Measurements from ENCODE around the gene FAM168B. TPM values are rescaled to one million over a fixed set of nuclear protein-coding genes. Genes with fewer than 3 reads are reported as not detected.

Gene FAM168B
- total and polyA plus RNA-seq, 12 donors = 17.3 to 112 (median 85.0) TPM

DNA sequence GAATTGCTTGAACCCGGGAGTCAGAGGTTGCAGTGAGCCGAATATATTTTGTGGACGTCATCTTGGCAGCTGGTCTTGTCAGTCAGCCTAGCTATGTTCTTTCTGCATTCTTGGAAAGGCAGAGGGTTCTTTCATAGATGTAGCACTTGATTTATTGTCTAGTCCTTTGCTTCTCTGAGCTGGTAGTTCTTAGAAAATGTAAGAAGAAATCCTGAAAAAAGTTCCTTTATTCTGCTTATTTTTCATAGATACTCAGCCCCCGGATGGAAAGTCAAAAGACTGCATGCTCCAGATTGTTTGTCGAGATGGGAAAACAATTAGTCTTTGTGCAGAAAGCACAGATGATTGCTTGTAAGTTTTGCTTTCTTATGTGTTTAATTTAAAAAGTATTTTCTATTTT lies 33.2 kb upstream of the FAM168B start:
- TF ChIP-seq, protein P1, sequence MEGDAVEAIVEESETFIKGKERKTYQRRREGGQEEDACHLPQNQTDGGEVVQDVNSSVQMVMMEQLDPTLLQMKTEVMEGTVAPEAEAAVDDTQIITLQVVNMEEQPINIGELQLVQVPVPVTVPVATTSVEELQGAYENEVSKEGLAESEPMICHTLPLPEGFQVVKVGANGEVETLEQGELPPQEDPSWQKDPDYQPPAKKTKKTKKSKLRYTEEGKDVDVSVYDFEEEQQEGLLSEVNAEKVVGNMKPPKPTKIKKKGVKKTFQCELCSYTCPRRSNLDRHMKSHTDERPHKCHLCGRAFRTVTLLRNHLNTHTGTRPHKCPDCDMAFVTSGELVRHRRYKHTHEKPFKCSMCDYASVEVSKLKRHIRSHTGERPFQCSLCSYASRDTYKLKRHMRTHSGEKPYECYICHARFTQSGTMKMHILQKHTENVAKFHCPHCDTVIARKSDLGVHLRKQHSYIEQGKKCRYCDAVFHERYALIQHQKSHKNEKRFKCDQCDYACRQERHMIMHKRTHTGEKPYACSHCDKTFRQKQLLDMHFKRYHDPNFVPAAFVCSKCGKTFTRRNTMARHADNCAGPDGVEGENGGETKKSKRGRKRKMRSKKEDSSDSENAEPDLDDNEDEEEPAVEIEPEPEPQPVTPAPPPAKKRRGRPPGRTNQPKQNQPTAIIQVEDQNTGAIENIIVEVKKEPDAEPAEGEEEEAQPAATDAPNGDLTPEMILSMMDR (IDR thresholded peaks at IDR 0.05) = no peak
- no peak overlapping the region for H3K4me3 ChIP-seq
- H3K36me3 ChIP-seq = peaks cover 0 to 91% (median 47%) of the 10 kb centered on the region in 9 donors
- H3K4me1 ChIP-seq = no peaks in the 10 kb centered on the region
- intact Hi-C loops (cut with DNase I) = no loop called here
- 86 to 90% methylated on average over 5 of the region's 5 CpGs for WGBS, 2 donors
- no peak overlapping the region for H3K27ac ChIP-seq
- ATAC-seq = no peak
- H3K27me3 ChIP-seq = no peaks in the 10 kb centered on the region
- no peak for DNase-seq
- H3K9me3 ChIP-seq = peaks cover 0 to 5% (median 0%) of the 10 kb centered on the region in 11 donors

DNA sequence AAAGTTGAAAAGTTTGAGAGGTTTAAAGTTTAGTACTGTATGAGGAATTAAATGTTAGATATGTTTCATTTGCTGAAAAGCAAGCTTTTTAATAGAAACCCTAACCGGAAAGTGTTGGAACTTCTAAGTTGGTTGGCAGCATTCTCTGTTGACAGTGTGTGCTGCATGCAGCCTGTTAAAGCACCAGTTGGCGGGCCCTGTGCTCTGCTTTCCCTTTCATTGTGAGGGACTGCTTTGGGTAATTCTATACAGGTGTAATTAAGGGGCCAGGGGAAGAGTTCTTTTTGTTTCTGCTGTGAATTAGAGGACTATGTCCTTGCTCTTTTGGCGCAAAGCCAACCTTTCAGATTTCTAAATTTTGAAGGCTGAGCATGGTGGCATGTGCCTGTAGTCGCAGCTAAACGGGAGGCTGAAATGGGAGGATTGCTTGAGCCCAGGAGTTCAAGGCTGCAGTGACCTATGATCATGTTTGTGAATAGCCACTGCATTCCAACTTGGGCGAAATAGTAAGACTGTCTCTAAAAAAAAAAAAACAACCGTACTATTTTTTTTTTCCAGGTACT lies 32.0 kb upstream of the FAM168B start:
- ATAC-seq (no peak), DNase-seq (no peak)
- Histone ChIP-seq H3K36me3 (peaks cover 0 to 89% (median 37%) of the 10 kb centered on the region in 9 donors), H3K27ac (no peak overlapping the region), H3K27me3 (no peaks in the 10 kb centered on the region), H3K4me1 (no peaks in the 10 kb centered on the region), H3K9me3 (peaks cover 0 to 5% (median 0%) of the 10 kb centered on the region in 11 donors), H3K4me3 (no peak overlapping the region)
- TF ChIP-seq, protein P1 (IDR thresholded peaks at IDR 0.05) = no peak
- WGBS, 2 donors = 92 to 95% methylated on average over 7 of the region's 7 CpGs
- intact Hi-C loops (cut with DNase I) = no loop called here

DNA sequence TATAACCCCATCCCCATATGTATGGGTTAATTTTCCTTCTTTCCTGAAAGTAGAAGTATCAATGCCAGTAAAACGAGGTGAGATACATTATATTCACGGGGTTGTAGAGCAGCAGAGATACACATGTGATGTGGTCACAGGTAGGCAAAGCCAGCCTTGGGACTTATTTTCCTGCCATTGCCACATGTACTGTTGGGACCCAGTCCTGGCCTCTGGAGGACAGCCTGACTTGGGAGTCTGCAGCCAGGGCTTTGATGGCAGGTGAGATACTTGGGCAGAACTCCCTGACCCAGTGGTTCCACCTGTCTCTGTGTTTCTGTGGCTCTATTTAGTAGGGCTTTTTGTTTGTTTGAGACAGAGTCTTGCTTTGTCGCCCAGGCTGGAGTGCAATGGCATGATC lies 29.9 kb upstream of the FAM168B start:
- TF ChIP-seq, protein P1 (IDR thresholded peaks at IDR 0.05) = no peak
- Histone ChIP-seq H3K4me3 (no peak overlapping the region), H3K36me3 (peaks cover 0 to 68% (median 26%) of the 10 kb centered on the region in 9 donors), H3K27me3 (no peaks in the 10 kb centered on the region), H3K9me3 (no peaks in the 10 kb centered on the region), H3K27ac (no peak overlapping the region), H3K4me1 (no peaks in the 10 kb centered on the region)
- 96 to 97% methylated on average over 3 of the region's 3 CpGs for WGBS, 2 donors
- intact Hi-C loops (cut with DNase I) = no loop called here
- DNase-seq (no peak), ATAC-seq (no peak)

DNA sequence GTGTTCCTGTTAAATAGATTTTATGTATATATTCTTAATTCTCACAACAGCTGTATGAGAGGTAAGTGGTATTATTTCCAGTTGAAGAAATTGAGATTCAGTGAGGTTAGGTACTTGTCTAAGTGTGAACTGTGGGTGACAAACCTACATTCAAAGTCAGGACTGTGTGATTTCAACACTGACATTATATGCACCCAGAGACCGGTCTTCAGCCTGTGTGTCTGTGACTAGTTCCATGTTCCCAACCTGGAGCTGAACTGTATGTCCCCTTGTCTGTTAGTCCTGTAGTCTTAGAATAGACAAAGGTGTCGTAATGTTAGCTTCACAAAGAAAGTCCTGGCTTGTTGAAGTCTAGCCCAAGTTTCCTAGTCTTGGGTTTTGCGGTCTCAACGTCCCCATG lies 29.2 kb upstream of the FAM168B start:
- intact Hi-C loops (cut with DNase I) = no loop called here
- Histone ChIP-seq H3K4me3 (no peak overlapping the region), H3K27ac (no peak overlapping the region), H3K4me1 (no peaks in the 10 kb centered on the region), H3K9me3 (no peaks in the 10 kb centered on the region), H3K36me3 (peaks cover 0 to 61% (median 20%) of the 10 kb centered on the region in 9 donors), H3K27me3 (no peaks in the 10 kb centered on the region)
- TF ChIP-seq, protein P1 (IDR thresholded peaks at IDR 0.05) = no peak
- 96 to 98% methylated on average over 4 of the region's 4 CpGs for WGBS, 2 donors
- no peak for DNase-seq
- no peak for ATAC-seq
